Tibial nerve (tissue), 4 donors: ENCODE results near the gene PAM16.

Source experiments
- EP300 ChIP-seq, 2 donors: sonication (generic); formaldehyde crosslinking; IDR thresholded peaks; one replicate each; pipeline ENCODE4 v1.6.1; 2017; ENCODE audit warnings: antibody characterized with exemption in 2 of 2, mild to moderate bottlenecking in 1 of 2
- TF ChIP-seq, protein P1 (sequence below), 5 experiments: fragments of 200-600 bp in 3 of 5; fragments of 450-650 bp in 2 of 5; sonication (generic) in 3 of 5; IDR thresholded peaks; one replicate each; pipeline ENCODE4 v1.5.1; 2016 to 2019; ENCODE audit warnings: antibody characterized with exemption in 5 of 5, mild to moderate bottlenecking in 3 of 5, moderate library complexity in 2 of 5

- TF ChIP-seq, protein P1, sequence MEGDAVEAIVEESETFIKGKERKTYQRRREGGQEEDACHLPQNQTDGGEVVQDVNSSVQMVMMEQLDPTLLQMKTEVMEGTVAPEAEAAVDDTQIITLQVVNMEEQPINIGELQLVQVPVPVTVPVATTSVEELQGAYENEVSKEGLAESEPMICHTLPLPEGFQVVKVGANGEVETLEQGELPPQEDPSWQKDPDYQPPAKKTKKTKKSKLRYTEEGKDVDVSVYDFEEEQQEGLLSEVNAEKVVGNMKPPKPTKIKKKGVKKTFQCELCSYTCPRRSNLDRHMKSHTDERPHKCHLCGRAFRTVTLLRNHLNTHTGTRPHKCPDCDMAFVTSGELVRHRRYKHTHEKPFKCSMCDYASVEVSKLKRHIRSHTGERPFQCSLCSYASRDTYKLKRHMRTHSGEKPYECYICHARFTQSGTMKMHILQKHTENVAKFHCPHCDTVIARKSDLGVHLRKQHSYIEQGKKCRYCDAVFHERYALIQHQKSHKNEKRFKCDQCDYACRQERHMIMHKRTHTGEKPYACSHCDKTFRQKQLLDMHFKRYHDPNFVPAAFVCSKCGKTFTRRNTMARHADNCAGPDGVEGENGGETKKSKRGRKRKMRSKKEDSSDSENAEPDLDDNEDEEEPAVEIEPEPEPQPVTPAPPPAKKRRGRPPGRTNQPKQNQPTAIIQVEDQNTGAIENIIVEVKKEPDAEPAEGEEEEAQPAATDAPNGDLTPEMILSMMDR (IDR thresholded peaks at IDR 0.05): peak in 3 of 5 experiments; percentile 21 to 34 (median 24)
- TF ChIP-seq EP300 (IDR thresholded peaks at IDR 0.05): peak in 1 of 2 donors; percentile 69
Measured at GRCh38 chr16:4350787-4351659, at the start of gene PAM16.
